Endothelial cell of umbilical vein (primary cell): ENCODE measurements around the gene KIF20B. TPM values are rescaled to one million over a fixed set of nuclear protein-coding genes. Genes with fewer than 3 reads are reported as not detected.

ENCODE experiments used
- BruUV-seq: library from RNA; stranded (reverse); fragments of 400-500 nt; replicated peaks from 2 replicates; lab custom pipeline; 2021; lab: Mats Ljungman, UMichigan
- CTCF ChIA-PET: fragments of 300-600, 350-600 bp; sonication (Branson Sonifier 250); formaldehyde crosslinking; loops from one replicate; lab custom pipeline; 2021; ENCODE audit warnings: antibody characterized with exemption, inconsistent platforms; lab: Charles Lee
- POLR2A ChIA-PET: fragments of 300-600, 350-600 bp; sonication (Branson Sonifier 250); formaldehyde crosslinking; loops from one replicate; lab custom pipeline; 2021; ENCODE audit warnings: antibody characterized with exemption, inconsistent platforms; lab: Charles Lee
- DNase-seq: peaks from one replicate; pipeline ENCODE4 v3.0.0-alpha.2; 2011; ENCODE audit warnings: low read depth, low spot score
- FAIRE-seq: peaks from 2 replicates; lab custom pipeline; 2011; peaks lifted over from hg19 to GRCh38; lab: Jason Lieb, UNC
- H2AFZ ChIP-seq: 2 replicates; pipeline ENCODE4 v1.6.0; 2012; ENCODE audit warnings: low read depth, low read length, control low read depth, inconsistent platforms
- H3K27ac ChIP-seq: 2 replicates; pipeline ENCODE4 v1.5.1; 2011; ENCODE audit warnings: low read depth, mild to moderate bottlenecking, control low read depth, low read length, moderate library complexity; ENCODE audit not compliant: insufficient read depth
- H3K27me3 ChIP-seq, 2 experiments: 2 replicates each; pipeline versions ENCODE4 v1.6.0 to v1.6.1; 2011; ENCODE audit warnings: low read length in 2 of 2, mixed read lengths in 1 of 2; ENCODE audit not compliant: control insufficient read depth in 2 of 2, insufficient read depth in 2 of 2
- H3K36me3 ChIP-seq, 2 experiments: 2 replicates in 1 of 2; 3 replicates in 1 of 2; pipeline ENCODE4 v1.5.1; 2011; ENCODE audit warnings: low read length in 2 of 2, mild to moderate bottlenecking in 1 of 2, moderate library complexity in 1 of 2; ENCODE audit not compliant: control insufficient read depth in 2 of 2, insufficient read depth in 2 of 2; ENCODE audit errors: extremely low read depth in 1 of 2
- H3K4me1 ChIP-seq: 3 replicates; pipeline ENCODE4 v1.5.1; 2011; ENCODE audit warnings: mild to moderate bottlenecking, low read length; ENCODE audit not compliant: control insufficient read depth, insufficient read depth; ENCODE audit errors: extremely low read depth
- H3K4me2 ChIP-seq: 2 replicates; pipeline ENCODE4 v1.6.1; 2011; ENCODE audit warnings: low read length, control low read depth, mixed read lengths; ENCODE audit not compliant: insufficient read depth
- H3K4me3 ChIP-seq, 3 experiments: fragments of 200-600 bp in 1 of 3; sonication (generic), shearing (Covaris generic) in 1 of 3; replicated peaks in 1 of 3; 2 replicates each; pipeline ENCODE4 v1.5.1; 2011 to 2016; ENCODE audit warnings: control low read depth in 3 of 3, low read length in 3 of 3, mild to moderate bottlenecking in 2 of 3, inconsistent platforms in 1 of 3, low read depth in 1 of 3, moderate library complexity in 1 of 3; ENCODE audit not compliant: insufficient read depth in 1 of 3
- H3K79me2 ChIP-seq: 2 replicates; pipeline ENCODE4 v1.6.0; 2012; ENCODE audit warnings: low read length, inconsistent platforms; ENCODE audit not compliant: control insufficient read depth, insufficient read depth
- H3K9ac ChIP-seq: replicated peaks from 2 replicates; pipeline ENCODE3; 2011; ENCODE audit warnings: low read length, control low read depth; ENCODE audit not compliant: insufficient read depth; ENCODE audit errors: extremely low read depth
- H3K9me1 ChIP-seq: replicated peaks from 3 replicates; pipeline ENCODE4 v1.6.0; 2011; ENCODE audit warnings: mild to moderate bottlenecking, low read length; ENCODE audit not compliant: control insufficient read depth, insufficient read depth; ENCODE audit errors: extremely low read depth
- H3K9me3 ChIP-seq: replicated peaks from 2 replicates; pipeline ENCODE4 v1.5.1; 2012; ENCODE audit warnings: low read length, inconsistent platforms; ENCODE audit not compliant: control insufficient read depth, insufficient read depth
- H4K20me1 ChIP-seq: replicated peaks from 2 replicates; pipeline ENCODE3; 2011; ENCODE audit warnings: mild to moderate bottlenecking, low read length; ENCODE audit not compliant: control insufficient read depth, insufficient read depth; ENCODE audit errors: extremely low read depth
- EZH2 ChIP-seq: IDR thresholded peaks from 2 replicates; pipeline ENCODE4 v1.6.1; 2012; ENCODE audit warnings: borderline replicate concordance, low read depth, mild to moderate bottlenecking, moderate library complexity, low read length, inconsistent platforms; ENCODE audit not compliant: severe bottlenecking
- FOS ChIP-seq: IDR thresholded peaks from 2 replicates; pipeline ENCODE4 v1.6.1; 2011; ENCODE audit warnings: mild to moderate bottlenecking, low read length, moderate library complexity, borderline replicate concordance; ENCODE audit not compliant: insufficient read depth
- GATA2 ChIP-seq: IDR thresholded peaks from 2 replicates; pipeline ENCODE4 v1.7.0; 2011; ENCODE audit warnings: low read depth, mild to moderate bottlenecking, moderate library complexity, mixed read lengths, low read length; ENCODE audit not compliant: insufficient read length, insufficient read depth
- MYC ChIP-seq: IDR thresholded peaks from one replicate; pipeline ENCODE4 v1.6.1; 2011; ENCODE audit warnings: mild to moderate bottlenecking, low read depth, low read length
- POLR2A ChIP-seq: IDR thresholded peaks from 2 replicates; pipeline ENCODE4 v1.6.1; 2012; ENCODE audit warnings: low read depth, mild to moderate bottlenecking, control low read depth, low read length
- dilution Hi-C: fragments of 300-500 bp; cut with MboI; formaldehyde crosslinking; loops from one replicate; pipeline ENCODE4 v1.15.0; 2019; ENCODE audit warnings: low sequenced_read_pairs; ENCODE audit not compliant: extremely low pct_ligation_motif_present
- intact Hi-C: fragments of 100-400 bp; cut with micrococcal nuclease; formaldehyde crosslinking; loops from one replicate; pipeline ENCODE4 v1.10.0; 2022
- polyA plus RNA-seq, 4 experiments: library from polyadenylated mRNA; depleted of rRNA in 3 of 4; stranded (reverse) in 3 of 4; unstranded in 1 of 4; fragments of >200 nt; gene quantifications; 2 replicates each; pipeline versions ENCODE4 v1.2.1 to v1.2.3, GENCODE V29; 2011 to 2012; ENCODE audit warnings: missing spikeins in 1 of 4
- total RNA-seq: library from RNA; stranded (reverse); gene quantifications from 2 replicates; pipeline ENCODE4 v1.2.3, GENCODE V29; 2021
- TF ChIP-seq, protein P1 (sequence below), 2 donors: IDR thresholded peaks; 1 replicate in 1 of 2; 2 replicates in 1 of 2; pipeline ENCODE4 v1.5.1; 2011; ENCODE audit warnings: low read length in 2 of 2, mild to moderate bottlenecking in 2 of 2, moderate library complexity in 2 of 2, control low read depth in 1 of 2, inconsistent platforms in 1 of 2, low read depth in 1 of 2; ENCODE audit not compliant: insufficient read depth in 1 of 2; ENCODE audit errors: extremely low read depth in 1 of 2
- TF ChIP-seq, protein P2 (sequence below): IDR thresholded peaks from 2 replicates; pipeline ENCODE4 v1.6.1; 2011; ENCODE audit not compliant: insufficient read depth, insufficient read length

Gene KIF20B
- total and polyA plus RNA-seq, 2 donors (not counting 3 experiments of a cell fraction or from before 2014, with no cell fraction given) = 2.6 to 39.7 TPM

DNA sequence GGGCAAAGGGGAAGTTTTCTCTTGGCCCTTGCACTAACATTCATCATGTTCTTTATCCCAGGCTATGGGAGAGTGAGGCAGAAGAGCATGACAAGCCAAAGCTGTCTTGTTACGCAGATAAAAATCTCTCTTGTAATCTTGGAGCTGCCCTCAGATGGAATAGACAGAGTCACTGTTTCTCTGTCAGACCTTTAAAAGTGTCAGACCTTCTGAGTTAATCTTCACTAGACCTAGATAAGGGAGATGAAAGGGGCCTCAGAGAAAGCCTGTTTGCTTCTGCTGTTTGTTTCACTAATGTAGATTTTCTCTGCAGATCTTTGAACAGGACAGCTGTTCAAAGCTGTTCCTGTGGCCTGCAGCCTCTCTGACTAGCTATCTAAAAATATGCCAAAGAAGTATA, 112.9 kb downstream of the KIF20B start:
- H2AFZ ChIP-seq = no peak overlapping the region
- no peak overlapping the region for H3K27ac ChIP-seq
- no peaks in the 10 kb centered on the region for H3K4me1 ChIP-seq
- POLR2A ChIA-PET = no interaction called here
- H3K36me3 ChIP-seq = no peaks in the 10 kb centered on the region
- intact Hi-C loops = no loop called here
- dilution Hi-C loops = no loop called here
- no peaks in the 10 kb centered on the region for H4K20me1 ChIP-seq
- H3K79me2 ChIP-seq = no peaks in the 10 kb centered on the region
- no TSS peak for BruUV-seq
- H3K9me3 ChIP-seq = no peaks in the 10 kb centered on the region
- CTCF ChIA-PET = interaction anchor here (1.7 kb wide), 1 partner anchor 11 kb away, joined by 4 read pairs; no protein-coding TSS in a partner anchor
- H3K9me1 ChIP-seq = no peaks in the 10 kb centered on the region
- H3K4me2 ChIP-seq = no peak overlapping the region
- no peak overlapping the region for H3K4me3 ChIP-seq
- TF ChIP-seq FOS (no peak), GATA2 (no peak), MYC (no peak), EZH2 (no peak), POLR2A (no peak)
- TF ChIP-seq, protein P1, sequence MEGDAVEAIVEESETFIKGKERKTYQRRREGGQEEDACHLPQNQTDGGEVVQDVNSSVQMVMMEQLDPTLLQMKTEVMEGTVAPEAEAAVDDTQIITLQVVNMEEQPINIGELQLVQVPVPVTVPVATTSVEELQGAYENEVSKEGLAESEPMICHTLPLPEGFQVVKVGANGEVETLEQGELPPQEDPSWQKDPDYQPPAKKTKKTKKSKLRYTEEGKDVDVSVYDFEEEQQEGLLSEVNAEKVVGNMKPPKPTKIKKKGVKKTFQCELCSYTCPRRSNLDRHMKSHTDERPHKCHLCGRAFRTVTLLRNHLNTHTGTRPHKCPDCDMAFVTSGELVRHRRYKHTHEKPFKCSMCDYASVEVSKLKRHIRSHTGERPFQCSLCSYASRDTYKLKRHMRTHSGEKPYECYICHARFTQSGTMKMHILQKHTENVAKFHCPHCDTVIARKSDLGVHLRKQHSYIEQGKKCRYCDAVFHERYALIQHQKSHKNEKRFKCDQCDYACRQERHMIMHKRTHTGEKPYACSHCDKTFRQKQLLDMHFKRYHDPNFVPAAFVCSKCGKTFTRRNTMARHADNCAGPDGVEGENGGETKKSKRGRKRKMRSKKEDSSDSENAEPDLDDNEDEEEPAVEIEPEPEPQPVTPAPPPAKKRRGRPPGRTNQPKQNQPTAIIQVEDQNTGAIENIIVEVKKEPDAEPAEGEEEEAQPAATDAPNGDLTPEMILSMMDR (IDR thresholded peaks at IDR 0.05; ENCODE audit: extremely low read depth in 1 of 2, insufficient read depth in 1 of 2, low read depth in 1 of 2, low read length in 2 of 2) = no peak
- TF ChIP-seq, protein P2, sequence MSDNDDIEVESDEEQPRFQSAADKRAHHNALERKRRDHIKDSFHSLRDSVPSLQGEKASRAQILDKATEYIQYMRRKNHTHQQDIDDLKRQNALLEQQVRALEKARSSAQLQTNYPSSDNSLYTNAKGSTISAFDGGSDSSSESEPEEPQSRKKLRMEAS = no peak
- no peak for DNase-seq
- no peak for FAIRE-seq
- H3K27me3 ChIP-seq = peaks cover 1 to 10% of the 10 kb centered on the region in 2 experiments
- no peak overlapping the region for H3K9ac ChIP-seq
